GDM1 (cell line): ENCODE measurements around the gene TPST2.

Experiments used
- DNase-seq: peaks from one replicate; lab custom pipeline; 2025; lab: John Stamatoyannopoulos, UW

TPST2 gene

DNA sequence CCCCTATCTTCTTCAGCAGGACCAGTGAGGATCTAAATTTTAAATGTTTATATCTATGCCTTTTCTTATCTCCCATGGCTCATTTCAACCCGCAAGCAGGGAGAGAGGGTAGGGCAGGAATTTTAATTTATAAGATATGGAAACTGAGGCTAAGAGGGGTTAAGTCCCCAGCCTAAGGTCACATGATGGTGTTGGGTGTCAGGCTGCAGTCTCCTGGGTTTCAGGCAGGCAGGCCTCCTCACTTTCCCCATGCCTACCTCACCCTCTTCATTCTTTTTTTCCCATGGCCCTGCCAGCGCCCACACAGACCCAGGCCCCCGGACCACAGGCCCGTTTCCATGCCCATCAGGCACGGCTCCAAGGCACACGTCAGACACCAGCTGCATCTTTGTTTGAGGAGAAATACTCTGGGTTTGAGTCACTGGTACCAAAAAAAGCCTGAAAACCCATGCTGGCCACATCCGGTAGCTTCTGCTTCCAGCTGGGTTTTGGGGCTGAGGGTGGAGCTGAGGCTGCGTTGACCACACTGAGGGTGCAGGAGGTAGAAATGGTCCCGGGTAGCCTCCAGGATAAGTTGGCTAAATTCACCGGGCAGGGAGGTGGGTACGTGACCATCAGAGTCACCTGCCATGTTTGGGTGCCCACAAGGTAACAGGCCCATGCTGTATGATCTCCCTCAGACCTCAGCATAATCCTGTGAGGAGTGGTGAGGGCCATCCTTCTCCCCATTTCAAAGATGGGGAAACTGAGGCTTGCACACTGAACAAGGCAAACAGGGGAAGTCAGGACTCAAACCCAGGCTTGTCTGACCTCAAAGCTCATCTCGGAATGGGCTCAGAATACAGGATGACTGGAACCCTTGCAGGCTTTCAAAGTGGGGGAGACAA, 20.4 kb upstream of the TPST2 start:
- no peak for DNase-seq

DNA sequence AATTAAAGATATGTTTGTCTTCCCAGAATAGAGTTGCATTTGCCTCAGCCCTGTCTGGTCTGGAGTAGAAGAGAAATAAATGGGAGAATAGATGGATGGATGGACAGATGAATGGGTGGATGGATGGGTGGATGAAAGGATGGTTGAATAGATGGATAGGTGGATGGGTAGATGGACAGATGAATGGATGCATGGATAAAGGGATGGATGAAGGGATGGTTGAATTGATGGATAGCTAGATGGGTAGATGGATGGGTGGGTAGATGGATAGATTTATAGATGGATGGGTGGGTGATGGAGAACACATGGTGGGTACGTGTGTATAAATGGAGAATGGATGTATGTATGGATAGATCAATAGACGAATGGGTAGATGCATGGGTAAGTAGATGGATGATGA, 19.4 kb upstream of the TPST2 start:
- DNase-seq: no peak

GRCh38 chr22:26608129-26608528, 18.2 kb upstream of the TPST2 start:
- no peak for DNase-seq

DNA sequence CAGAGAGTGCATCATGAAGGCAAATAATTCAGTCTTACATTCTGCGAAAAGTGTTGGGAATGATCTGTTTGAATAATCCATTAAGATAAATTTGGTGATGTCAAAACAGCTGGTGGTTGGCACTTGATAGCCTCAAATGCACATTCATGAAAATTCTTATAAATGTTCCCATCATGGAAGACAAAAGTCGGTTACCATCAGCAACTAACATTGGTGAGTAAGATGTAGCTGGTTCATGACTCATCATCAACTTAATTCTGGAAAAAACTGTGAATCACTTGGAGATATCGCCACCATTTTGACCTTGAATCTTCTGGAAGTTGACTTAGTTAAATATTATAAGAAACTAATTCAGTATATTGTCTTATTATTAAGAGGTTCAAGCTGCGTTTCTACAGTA, 16.7 kb upstream of the TPST2 start:
- DNase-seq: no peak

DNA sequence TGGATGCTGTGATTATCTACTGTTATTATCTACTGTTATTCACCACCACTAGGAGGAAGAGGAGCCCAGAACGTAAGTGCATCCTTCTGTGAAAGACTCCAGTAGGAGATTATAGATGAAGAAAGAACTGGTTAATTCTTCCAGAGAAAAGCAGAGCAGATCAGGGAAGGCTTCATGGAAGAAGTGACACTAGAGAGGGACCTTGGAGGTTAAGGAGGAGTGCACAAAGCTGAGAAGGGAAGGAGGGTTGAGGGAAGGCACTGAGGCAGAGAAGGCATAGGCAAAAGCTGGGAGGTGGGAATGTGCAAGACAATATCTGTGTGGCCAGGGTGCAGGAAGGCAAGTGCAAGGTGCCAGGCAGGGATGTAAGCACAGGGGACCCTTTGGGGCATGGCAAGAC, 14.4 kb upstream of the TPST2 start:
- no peak for DNase-seq

- DNase-seq: no peak
Measured at GRCh38 chr22:26602127-26602526, 12.2 kb upstream of the TPST2 start.

- no peak for DNase-seq
Measured at GRCh38 chr22:26601726-26602125, 11.8 kb upstream of the TPST2 start.

DNA sequence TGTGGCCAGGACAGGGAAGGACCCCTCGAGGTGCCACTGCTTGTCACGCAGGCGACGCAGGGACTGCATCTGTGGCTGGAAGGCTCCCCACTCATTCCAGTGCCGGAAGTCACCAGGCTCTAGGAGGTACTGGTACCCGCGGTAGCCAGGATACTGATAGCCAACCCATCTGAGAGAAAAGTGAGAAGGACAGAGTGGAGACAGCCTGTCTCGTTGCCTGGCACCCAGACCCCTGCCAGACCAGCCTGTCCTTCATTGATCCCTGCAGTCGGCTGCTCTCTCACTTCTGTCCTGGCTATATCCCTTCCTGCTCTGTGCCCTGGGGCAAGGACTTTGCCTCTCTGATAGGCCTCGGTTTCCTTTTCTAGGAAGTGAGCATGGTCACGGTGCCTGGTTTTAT, 9.6 kb upstream of the TPST2 start:
- no peak for DNase-seq

GRCh38 chr22:26597480-26597879, 7.5 kb upstream of the TPST2 start:
- no peak for DNase-seq

- DNase-seq: no peak
Measured at GRCh38 chr22:26597026-26597425, 7.1 kb upstream of the TPST2 start.

- DNase-seq: no peak
Measured at GRCh38 chr22:26593763-26594162, 3.8 kb upstream of the TPST2 start.

GRCh38 chr22:26592421-26592891, 2.5 kb upstream of the TPST2 start:
- DNase-seq: peak; percentile 67

GRCh38 chr22:26589367-26589844, 526 bp downstream of the TPST2 start:
- DNase-seq: peak; percentile 6

DNA sequence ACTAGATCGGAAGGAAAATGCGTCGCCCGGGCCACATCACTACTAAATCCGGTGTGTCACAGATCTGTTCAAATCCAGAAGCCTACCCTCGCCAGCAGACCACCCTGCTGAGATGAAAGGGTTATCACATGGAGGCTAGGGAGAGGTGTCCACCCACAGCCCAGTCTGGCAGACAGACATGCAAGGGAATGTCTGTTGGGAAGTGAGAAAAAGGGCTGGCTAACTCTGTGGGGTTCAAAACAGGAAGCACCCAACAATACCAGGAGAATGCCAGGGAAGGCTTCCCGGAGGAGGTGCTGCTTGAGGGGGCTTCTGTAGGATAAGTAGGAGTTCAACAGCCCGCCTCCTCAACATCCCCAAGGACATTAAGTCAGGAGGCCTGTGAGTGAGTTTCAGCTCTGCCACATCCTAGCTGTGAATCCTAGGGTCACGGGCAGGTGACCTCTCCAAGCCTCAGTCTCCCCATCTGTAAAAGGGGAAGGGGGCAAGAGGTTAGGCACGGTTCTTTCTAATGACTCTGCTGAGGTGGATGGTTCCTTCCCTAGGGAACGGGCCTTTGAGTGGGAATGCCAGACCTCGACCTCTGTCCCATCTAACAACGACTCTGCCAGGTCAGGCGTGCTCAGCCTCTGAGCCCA, 1.1 kb downstream of the TPST2 start:
- no peak for DNase-seq

DNA sequence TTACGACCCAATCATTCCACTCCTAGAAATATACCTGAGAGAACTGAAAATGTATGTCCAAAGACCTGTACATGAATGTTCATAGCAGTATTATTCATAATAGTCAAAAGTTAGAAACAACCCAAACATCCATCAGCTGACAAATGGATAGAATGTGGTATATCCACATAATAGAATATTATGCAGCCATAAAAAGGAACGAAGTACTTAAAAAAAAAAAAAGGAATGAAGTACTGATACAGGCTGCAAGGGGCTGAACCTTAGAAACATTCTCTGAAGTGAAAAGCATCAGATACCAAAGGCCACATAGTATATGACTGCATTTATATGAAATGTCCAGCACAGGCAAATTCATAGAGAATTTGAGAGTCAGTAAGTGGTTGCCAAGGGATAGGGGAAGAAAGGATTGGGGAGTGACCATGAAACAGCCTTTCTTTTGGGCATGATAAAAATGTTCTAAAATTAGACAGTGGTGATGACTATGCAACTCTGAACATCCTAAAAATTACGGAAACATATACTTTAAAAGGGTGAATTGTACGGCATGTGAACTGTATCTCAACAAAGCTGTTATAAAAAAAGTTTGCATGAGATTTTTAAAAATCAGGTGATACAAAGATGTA, 1.8 kb downstream of the TPST2 start:
- peak; percentile 42 for DNase-seq

- peak; percentile 43 for DNase-seq
Measured at GRCh38 chr22:26586556-26587325, 3.2 kb downstream of the TPST2 start.

GRCh38 chr22:26585104-26585790, 4.7 kb downstream of the TPST2 start:
- DNase-seq: no peak

- DNase-seq: no peak
Measured at GRCh38 chr22:26584010-26584409, 5.9 kb downstream of the TPST2 start.

GRCh38 chr22:26581633-26582168, 8.2 kb downstream of the TPST2 start:
- DNase-seq: no peak

DNA sequence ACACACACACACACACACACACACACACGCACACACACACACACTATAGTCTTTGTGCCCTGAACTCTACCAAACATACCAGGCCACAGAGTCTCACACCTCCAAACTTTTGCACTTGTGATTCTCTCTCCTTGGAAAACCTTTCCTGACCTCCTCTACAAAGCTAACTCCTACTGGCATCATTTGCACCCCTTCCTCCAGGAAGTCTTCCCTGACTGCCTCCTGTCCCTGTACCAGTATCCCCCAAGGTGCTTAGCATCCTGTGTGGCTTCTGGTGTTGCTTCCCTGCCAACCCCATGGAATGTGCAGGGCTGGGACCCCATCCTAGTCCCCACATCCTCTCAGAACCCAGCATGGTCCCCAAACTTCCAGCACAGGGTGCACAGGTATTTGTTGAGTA, 8.9 kb downstream of the TPST2 start:
- no peak for DNase-seq
